ENCODE measurements around the gene NCOA1.

NCOA1 gene

DNA sequence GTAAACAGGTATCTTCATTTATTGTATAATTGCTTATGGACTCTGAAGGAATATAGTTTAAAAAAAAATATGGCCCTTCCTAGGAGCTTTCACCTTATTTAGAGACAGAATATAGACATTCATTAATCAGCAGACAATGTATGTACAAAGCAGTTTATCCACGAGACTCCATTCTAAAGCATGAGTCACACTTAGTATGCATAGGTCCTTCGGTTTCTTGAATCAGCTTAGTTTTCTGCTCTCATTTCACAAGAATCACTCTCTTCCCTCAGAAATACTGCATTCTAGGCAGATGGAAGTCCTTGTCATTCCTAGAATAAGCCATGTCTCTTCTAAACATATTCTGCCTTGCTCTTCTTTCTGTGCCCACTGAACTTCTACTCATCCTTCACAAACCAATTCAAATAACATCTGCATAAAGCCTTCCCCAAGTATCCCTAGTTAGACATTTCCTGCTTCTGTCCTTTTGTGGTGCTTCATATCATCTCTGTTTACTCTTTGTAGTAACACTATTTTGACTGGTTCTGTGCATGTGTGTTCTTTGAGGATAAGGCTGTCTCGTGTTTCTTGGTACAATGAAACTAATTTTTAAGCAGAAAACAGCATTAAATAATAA lies 217.6 kb downstream of the NCOA1 start:
- no peak for DNase-seq

DNA sequence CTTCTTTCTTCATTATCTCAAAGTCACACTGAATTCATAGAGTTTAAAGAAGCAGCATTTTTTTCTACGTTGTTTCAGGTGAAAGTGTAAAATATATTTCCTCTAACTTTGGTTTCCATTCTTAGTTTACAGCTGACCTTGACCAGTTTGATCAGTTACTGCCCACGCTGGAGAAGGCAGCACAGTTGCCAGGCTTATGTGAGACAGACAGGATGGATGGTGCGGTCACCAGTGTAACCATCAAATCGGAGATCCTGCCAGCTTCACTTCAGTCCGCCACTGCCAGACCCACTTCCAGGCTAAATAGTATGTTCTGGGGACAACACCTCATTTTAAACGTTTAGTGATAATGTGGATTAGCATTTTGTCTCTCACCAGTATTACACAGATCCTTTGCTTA lies 219.8 kb downstream of the NCOA1 start:
- no peak for DNase-seq

GRCh38 chr2:24711865-24712264 lies 220.8 kb downstream of the NCOA1 start:
- DNase-seq: no peak

DNA sequence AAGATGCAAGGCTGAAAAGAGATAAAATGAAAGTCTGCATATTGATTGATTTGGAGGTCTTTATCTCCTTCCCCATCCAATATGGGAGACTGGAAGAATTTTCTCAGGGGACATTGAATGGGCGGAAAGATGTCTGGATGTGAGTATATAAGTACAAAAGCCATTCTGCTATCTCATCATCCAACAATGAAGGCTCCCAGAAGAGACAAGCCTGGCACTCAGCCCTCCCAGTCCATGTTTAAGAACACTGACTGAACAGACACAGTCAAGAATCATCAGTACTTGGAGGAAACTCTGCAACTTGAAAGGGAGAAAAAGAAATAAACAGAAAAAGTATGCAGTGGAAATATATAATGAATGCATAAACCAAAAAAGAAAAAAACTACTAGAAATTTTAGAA lies 221.2 kb downstream of the NCOA1 start:
- DNase-seq: no peak

DNA sequence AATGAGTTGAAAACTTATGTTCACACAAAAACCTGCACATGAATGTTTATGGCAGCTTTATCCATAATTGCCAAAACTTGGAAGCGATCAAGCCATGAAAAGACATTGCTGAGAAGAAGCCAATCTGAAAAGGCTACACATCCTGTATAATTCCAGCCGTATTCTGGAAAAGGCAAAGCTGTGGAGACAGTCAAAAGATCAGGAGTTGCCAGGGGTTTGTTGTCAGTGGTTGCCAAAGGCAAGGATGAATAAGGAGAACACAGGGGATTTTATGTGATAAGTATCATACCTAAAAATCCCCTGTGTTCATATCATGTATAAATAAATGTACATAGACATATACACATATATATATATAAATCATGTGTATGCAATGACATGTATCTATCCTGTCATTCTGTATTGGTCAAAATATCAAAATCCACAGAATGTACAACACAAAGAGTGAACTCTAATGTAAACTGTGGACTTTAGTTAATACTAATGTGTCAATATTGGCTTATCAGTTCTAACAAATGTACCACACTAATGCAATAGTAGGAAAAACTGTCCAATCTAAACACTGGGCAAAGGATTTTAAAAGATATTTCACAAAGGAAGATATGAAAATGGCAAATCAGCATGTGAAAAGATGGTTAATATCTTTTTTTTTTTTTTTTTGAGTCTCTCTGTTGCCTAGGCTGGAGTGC lies 226.4 kb downstream of the NCOA1 start:
- no peak for DNase-seq

DNA sequence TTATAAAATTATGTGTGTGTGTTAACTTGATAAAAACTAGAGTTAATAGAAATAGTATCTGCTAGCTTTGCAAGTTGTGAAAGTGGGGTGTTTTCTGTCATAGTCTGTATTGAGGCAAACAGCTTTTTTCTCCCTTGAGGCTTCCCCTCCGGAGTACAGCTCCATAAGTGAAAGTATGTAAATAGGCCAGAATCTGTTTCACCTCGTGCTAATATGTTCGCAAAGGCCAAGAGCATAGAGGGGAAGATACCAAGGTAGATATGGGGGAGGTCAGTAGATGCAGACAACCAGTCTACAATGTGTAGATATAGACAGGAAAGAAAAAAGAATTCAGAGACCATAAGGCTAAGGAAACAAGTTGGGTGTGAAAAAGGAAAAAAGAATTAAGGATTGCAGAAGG lies 229.3 kb downstream of the NCOA1 start:
- DNase-seq: no peak

- DNase-seq: peak in 13 of 14 donors; percentile 13 to 88 (median 76)
Observed at GRCh38 chr2:24721470-24721869, 230.4 kb downstream of the NCOA1 start.

DNA sequence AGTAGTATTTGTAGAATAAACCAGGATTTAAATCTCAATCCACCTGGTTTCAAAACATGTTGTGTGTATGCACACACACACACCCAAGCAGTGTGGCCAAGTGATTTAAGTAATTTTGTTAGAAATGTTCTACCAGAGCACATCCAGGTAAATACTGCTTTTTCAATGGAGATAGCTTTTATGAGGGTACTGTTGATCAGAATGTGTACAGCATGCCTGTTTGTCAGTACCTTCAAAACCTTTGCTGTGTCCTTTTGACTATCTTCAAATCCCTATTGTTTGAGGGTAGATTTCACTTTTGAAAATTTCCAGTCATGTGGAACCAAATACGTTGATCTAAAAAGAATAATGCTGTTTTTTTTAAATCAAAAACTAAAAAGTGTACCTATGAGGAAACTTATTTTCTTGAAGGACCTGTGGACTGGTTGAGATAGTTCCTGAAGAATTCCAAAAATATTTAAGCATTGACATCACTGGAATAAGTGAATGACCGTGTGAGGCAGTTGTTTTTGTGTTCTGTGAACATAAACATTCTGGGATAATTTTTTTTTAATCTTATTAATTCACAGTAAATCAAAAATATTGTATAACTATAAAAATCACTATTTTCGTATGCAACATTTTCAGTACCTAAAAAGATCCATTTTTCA lies 231.2 kb downstream of the NCOA1 start:
- DNase-seq: no peak

- no peak for DNase-seq
Observed at GRCh38 chr2:24723191-24723590, 232.1 kb downstream of the NCOA1 start.

GRCh38 chr2:24723665-24724064 lies 232.6 kb downstream of the NCOA1 start:
- no peak for DNase-seq

DNA sequence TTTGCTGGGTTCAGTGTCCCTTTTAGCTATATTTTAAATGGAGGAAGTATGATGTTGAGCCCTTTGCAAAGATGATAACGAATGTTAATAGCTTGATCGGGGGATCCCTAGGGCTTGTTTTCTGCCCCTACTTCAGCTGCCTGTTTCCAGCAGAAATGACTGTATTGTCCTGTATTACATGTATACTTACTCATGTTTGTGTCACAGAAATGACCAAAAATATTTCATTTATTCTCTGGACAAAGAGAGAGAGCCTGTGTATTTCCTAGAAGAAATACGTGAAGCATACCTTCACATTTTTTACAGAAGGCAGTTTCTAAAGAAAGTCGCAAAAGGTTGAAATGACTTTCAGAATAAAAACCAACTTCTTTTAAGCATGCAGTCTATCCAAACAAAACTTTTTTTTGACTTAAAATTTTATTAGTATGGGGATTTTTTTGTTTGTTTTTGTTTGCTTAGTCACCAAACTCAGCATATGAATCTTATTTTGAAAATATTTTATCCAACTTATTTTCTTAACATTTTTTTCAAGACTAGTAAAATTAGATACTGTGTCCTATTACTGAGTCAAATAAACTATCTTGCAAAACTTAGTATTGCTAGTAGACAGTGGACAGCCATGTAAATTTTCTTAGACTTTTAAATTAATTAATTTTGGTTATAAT lies 233.2 kb downstream of the NCOA1 start:
- DNase-seq: no peak

DNA sequence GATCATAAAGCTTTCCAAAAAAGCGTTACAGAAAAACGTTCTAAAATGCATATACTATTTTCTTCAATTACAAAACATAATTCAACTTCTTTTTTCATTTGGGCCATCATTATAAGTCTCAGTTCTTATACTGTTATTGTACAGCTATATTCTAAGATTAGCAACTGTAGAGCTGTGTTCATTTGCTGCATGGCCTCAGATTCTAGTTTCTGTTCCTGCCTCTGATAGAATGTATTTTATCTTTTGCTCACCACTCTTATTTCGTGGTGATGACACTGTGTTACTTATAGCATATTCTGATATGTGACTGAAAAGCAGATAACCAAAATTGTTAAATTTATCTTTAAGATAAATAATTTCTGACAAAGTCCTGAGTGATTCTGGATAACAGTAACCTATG lies 234.9 kb downstream of the NCOA1 start:
- DNase-seq: no peak

- no peak for DNase-seq
Observed at GRCh38 chr2:24730481-24730880, 239.4 kb downstream of the NCOA1 start.

DNA sequence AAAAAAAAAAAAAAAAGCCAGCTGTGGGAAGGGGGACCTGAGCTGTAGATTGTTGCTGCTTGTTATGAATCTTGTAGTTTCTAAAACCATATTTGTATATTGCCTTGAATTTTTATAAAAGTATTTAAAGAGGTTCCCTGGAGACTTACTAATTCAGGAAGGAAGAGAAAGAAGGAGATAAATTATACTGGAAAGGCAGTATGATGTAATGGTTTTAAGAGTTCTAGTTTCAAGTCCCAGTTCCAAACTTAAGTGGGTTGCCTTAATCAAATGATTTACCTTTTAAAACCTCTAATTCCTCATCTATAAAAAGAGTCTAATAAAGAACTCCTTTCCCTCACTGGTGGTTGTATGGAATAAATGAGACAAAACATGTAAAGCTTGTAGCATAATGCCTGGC lies 240.0 kb downstream of the NCOA1 start:
- DNase-seq: no peak

DNA sequence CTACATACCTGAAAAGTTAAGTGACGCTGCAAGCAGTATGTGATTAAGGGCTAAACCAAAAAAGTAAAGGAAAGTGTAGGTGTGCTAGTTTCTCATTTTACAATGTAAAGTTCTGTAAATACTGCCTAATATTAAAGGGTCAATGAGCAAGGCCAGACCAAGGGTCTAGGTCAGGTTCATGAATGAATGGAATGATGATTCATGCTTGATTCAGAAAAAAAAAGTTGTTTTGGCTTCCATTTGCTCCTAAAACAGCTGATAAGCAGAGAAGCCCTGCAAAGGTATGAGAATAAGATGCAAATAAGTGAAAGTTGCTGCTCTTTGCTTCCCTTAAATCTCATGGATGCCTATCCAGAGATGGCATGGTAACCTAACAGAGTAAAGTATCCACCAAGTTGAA lies 240.9 kb downstream of the NCOA1 start:
- no peak for DNase-seq

GRCh38 chr2:24734741-24735140 lies 243.7 kb downstream of the NCOA1 start:
- DNase-seq: no peak

- no peak for DNase-seq
Observed at GRCh38 chr2:24739354-24740025, 248.4 kb downstream of the NCOA1 start.

DNA sequence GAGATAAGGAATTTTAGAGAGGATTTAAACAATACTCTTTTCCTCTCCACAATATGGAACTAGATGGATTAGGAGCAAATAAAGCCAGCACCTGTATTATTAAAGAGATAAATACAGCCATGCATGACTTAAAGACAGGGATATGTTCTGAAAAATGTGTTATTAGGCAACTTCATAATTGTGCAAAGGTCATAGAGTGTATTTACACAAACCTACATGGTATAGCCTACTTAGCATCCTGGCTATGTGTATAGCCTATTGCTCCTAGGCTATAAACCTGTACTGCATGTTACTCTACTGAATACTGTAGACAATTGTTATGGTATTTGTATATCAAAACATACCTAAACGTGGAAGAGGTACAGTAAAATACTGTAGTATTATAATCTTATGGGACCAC lies 249.1 kb downstream of the NCOA1 start:
- no peak for DNase-seq

DNA sequence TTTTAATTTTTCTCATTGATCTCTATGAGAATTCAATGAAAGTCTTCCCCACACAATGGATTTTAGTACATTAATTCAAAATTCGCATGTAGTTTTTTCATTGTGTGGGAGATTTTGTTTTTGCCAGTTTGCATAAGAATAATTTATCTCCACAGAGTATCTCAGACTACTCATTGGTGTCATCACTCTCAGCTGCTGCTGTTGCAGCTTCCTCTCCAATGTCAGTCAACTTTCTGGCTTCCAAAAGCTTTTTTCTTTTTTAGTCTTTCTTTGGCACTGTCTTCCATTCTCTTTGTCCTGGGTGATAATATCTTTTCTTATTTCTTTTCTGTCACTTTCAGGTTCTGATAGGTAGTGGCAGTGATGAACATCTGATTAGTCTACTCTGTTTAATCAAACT lies 251.7 kb downstream of the NCOA1 start:
- no peak for DNase-seq

DNA sequence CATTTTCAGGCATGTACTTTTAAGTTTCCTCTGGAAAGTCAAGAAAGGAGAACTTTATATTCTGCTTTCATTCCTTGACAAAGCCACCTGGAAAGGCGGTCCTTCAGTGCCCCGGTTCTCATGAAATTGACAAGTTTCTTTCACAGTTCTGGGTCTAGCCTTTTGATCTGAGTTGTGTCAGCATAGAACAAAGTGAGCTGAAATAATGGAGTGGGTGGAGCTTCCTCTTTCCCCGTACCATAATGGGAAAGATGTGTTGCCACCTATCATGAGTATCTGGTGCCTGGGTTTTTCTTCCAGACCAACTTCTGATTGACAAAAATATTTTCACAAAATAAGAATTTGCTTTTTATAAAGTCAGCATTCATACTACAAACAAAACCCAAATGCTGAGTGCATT lies 252.9 kb downstream of the NCOA1 start:
- no peak for DNase-seq

DNA sequence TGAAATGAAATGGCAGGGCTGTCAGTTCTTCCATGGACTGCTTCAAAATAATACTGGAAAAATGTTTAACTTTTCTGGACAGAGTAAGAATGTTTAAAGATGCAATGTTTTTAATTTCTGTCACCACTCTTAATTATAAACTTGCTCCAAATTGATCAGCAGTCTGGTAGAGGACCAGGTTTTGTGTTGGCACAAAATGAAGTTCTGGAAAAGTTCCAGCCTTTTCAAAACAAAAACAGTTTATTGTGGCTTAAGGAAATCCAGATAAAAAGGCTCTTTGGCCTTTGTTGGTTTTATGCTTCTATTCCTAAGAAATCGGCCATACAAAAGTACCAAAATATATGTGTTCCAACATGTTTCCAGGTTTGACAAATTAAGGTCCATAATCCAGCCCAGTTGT lies 253.3 kb downstream of the NCOA1 start:
- no peak for DNase-seq

- DNase-seq: no peak
Observed at GRCh38 chr2:24745825-24746224, 254.8 kb downstream of the NCOA1 start.

GRCh38 chr2:24747299-24747698 lies 256.2 kb downstream of the NCOA1 start:
- no peak for DNase-seq

Measured in C1 segment of cervical spinal cord (tissue), 14 donors.